GM20431 (cell line): ENCODE data around the gene MAPKBP1.

ENCODE experiments used
- in situ Hi-C: fragments of 300-500 bp; cut with MseI, MboI; formaldehyde crosslinking; loops from one replicate; pipeline ENCODE4 v1.15.0; 2020; ENCODE audit warnings: low sequenced_read_pairs; ENCODE audit not compliant: unreplicated experiment

The MAPKBP1 gene

GRCh38 chr15:41861736-41862356 lies 87.6 kb downstream of the MAPKBP1 start:
- in situ Hi-C loops: no loop called here

DNA sequence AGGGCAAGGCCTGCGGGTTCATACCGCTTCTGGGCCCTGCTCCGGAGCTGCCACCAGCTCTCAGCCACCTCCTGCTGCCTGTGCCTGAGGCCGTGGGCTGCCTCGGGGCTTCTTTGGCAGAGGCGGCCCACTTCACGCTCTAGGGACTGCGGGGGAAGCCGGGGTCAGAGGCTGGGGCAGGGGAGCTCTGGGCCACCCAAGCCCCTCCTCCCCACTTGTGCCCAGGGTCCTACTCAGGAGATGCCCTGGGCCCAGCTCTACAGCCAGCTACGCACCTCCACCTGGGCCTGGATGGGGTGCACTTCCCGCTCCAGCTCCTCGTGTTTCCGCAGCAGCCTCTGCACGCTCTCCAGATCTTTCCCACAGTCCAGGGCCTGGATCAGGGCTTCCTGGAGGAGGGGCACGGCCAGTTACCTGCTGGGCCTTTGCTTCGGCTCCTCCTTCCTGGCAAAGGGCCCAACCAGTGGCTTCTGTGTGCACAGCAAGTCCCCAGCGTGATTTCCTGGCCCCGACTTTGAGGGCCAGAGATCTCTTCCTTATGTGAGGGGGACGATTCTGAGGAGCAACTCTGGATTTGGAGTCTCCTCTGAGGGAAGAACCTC lies 88.3 kb downstream of the MAPKBP1 start:
- in situ Hi-C loops: no loop called here

GRCh38 chr15:41865490-41866055 lies 91.3 kb downstream of the MAPKBP1 start:
- in situ Hi-C loops: no loop called here

DNA sequence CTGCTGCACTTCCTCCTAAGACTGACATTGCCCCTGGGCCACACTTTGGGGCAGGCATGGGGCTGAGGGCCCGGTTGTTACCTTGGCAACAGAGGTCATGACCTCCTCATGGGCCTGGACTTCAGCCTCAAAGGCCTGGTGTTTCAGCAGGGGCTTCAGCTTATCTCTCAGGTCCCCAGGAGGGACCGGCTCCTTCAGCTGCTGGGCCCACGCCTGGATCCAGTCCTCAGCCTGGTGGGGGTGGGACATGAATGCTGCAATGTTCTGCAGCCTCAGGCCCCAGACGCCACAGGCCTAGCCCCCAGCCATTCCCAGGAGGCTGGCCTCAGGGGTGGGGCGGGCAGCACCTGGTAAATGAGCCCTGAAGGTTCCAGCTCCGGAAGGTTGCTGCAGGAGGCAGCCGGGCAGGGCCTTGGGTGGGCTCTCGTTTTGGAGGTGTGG lies 92.0 kb downstream of the MAPKBP1 start:
- in situ Hi-C loops: no loop called here

GRCh38 chr15:41866872-41867579 lies 92.7 kb downstream of the MAPKBP1 start:
- in situ Hi-C loops: no loop called here

- in situ Hi-C loops: no loop called here
These were observed 94.0 kb downstream of the MAPKBP1 start for GRCh38 chr15:41868321-41868720.

DNA sequence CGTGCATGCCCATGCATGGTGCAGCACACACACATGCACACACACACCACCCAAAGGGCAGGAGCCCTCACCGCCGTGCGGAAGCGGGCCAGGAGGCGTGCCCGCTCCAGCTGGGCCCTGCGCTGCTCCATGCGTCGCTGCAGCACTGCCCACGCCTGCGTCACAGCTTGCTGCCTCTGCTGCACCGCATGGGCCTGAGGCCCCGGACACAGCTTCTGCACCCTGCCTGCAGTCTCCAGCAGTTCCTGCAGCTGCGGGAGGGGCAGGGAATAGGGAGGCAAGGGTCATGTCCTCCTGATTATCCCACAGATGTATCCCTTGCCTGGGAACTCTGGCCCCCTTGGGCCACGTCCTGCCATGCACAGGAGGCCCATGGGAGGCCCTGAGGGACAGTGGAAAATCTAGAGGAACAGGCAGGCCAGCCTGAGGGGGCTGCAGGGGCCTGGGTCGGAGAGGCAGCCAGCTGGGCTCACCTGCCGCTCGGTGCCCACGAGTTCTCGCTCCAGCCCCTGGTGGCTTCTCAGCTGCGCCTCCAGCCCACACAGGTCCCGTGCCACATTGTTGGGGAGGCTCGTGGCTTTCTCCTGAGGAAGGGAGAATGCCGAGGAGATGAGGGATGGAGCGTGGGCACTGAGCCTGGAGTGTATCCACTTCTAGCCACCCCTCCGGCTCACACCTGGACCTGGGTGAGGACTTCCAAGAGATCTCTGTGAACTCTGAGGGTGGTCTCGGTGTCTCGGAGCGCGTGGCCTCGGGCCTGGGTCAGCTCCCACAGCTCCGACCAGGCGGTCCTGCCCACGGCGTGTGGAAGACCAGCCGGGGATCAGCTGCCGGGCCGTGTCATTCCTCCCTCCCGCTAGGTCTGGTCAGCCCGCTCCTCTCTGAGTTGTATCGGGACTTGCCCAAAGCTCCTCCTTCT lies 95.7 kb downstream of the MAPKBP1 start:
- in situ Hi-C loops: no loop called here

- in situ Hi-C loops: no loop called here
These were observed 96.4 kb downstream of the MAPKBP1 start for GRCh38 chr15:41870689-41871081.

GRCh38 chr15:41871175-41871905 lies 97.1 kb downstream of the MAPKBP1 start:
- in situ Hi-C loops: no loop called here

GRCh38 chr15:41872166-41872747 lies 98.0 kb downstream of the MAPKBP1 start:
- in situ Hi-C loops: no loop called here

DNA sequence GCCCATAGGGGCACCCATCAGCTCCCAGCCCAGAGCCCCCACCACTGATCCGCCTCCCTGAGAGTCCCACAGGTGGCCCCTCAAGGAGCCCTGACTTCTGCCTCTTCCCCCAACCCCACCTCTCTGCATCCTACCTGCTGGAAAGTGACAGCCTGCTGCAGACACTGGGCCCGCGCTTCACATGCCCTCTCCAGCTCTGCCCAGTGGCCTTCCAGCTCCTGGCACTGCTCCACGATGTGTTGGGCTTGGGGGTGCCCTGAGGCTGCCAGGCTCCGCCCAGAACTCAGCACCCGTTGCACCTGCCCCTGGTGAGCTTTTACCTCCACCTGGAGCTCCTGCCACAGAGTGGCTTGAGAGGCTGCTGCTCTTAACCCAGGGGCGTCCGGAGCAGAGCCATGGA lies 99.4 kb downstream of the MAPKBP1 start:
- in situ Hi-C loops: no loop called here

- in situ Hi-C loops: no loop called here
These were observed 100.5 kb downstream of the MAPKBP1 start for GRCh38 chr15:41874736-41875135.

DNA sequence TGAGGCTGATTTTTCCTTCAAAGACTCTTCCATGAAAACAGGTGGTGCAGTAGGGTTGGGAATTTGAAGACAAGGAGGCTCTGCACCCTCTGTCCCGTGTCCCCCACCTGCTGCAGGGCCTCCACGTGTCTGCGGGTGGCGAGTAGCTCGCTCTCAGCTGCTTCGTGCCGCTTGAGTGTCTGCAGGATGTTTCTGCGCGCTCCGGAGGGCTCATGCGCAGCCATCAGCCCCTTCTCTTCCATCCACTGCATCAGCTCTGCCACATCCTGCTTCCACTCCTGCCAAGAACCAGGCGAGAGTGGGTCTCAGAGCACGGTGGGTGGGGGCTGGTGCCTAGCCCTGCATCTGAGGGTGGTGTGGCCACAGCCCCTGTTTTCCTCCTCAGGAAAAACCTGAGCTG lies 101.7 kb downstream of the MAPKBP1 start:
- in situ Hi-C loops: no loop called here

DNA sequence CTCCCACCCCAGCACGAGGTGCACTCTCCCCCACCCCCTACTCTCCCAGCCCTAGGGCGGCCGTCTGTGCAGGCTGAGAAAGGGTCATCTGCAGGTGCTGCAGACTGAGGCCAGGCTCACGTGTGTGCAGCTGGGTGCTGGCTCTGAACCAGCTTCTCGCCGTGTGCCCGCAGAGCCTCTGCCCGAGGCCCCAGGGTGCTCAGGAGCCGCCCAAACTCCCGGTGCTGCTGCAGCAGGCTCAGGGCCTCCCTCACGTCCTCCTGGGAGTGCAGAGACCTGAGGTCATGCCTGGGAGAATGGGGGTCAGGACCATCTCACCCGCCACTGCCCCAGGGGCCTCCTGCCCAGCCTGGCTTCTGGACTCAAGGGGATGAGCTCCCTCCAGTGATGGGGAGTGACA lies 102.4 kb downstream of the MAPKBP1 start:
- in situ Hi-C loops: no loop called here
